ENCODE results near the gene RASGRP1.
"Not testable (repeated sequence)": the region's sequence is repeated elsewhere in the genome, so short reads cannot be mapped to it uniquely, and the experiment has no call there.

The RASGRP1 gene

DNA sequence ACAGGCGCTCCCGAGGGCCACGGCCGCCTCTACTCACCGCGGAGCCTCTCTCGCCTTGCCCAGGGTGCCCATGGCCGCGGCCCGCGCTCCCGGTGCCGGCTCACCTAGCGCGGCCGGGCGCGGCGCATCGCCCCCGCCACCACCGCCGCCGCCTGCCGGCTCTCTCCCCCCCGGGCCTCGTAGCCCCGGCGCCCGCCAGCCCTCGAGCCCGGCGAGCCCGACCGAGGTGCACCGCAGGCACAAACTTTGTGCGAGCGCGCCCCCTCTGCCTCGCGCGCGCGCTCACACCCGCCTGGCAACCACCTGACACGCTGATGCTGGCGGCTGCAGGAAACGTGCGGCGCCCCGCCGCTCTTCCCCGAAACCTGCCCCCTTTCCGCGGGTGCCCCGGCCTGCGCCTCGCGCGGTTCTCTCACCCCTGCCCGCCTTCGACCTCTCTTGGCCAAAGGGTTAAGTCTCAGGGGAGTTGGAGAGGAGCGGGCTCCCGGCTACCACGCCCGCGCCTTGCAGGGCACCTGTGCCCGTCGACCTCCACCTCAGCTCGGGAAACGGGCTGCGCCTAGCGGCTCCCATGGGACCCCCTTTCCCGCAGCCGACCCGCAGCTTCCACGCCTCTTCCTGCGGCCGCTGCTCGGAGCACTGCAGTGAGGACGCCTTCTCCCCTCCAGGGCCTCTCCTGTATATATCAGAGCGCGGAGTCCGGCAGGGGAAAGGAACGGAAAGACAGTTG, at the start of gene RASGRP1:
TSS of gene RASGRP1 (minus strand) at position 258 of the 730 bp plus-strand sequence. CDS start at position 72, 186 bp downstream.
- peak; percentile 86 for DNase-seq (ENCODE audit: low spot score)

GRCh38 chr15:38613085-38613484, 48.5 kb upstream of the RASGRP1 start:
- no peak for DNase-seq (ENCODE audit: low spot score)

- DNase-seq (ENCODE audit: low spot score): peak; percentile 76
These were observed 47.7 kb upstream of the RASGRP1 start for GRCh38 chr15:38612159-38612863.

GRCh38 chr15:38611228-38611627, 46.6 kb upstream of the RASGRP1 start:
- peak; percentile 80 for DNase-seq (ENCODE audit: low spot score)

DNA sequence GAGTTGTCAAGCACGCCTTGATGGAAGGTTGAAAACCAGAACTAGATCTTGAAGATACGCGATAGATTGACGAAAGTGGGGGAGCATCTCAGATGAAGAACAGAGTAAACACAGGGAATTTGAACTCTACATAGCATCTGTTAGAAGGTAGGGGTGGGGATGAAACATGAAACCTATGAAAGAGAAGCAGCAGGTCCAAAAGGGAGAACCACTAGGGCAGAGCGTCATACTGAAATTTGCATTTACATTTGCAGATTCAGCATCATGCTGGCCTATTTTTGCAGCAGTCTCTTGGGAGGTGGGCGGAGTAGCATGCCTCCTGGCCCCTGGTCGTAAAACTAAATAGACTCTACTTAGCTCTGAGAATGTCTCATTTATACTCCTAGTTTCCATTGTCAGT, 46.1 kb upstream of the RASGRP1 start:
- DNase-seq (ENCODE audit: low spot score): peak; percentile 65

GRCh38 chr15:38609097-38609738, 44.6 kb upstream of the RASGRP1 start:
- peak; percentile 6 for DNase-seq (ENCODE audit: low spot score)

- no peak for DNase-seq (ENCODE audit: low spot score)
These were observed 44.1 kb upstream of the RASGRP1 start for GRCh38 chr15:38608682-38609081.

- peak; percentile 30 for DNase-seq (ENCODE audit: low spot score)
These were observed 41.1 kb upstream of the RASGRP1 start for GRCh38 chr15:38605744-38606143.

DNA sequence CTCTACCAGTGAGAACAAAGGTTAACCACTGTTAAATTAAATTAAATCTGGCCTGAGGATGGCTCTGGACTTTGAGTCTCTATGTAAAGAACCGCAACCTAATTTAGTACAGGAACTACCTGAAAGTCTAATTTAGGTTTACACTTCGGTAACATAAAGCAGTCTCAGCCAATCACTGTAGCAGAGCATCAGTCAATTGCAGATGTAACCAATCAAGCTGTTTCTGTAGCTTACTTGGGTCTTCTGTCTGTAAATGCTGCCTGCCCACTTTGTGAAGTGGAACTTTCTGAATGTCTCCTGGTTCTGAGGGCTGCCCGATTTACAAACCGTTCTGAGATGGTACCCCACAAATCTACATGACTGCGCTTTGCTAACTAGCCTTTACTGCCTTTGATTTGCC, 39.1 kb upstream of the RASGRP1 start:
- DNase-seq (ENCODE audit: low spot score): no peak

DNA sequence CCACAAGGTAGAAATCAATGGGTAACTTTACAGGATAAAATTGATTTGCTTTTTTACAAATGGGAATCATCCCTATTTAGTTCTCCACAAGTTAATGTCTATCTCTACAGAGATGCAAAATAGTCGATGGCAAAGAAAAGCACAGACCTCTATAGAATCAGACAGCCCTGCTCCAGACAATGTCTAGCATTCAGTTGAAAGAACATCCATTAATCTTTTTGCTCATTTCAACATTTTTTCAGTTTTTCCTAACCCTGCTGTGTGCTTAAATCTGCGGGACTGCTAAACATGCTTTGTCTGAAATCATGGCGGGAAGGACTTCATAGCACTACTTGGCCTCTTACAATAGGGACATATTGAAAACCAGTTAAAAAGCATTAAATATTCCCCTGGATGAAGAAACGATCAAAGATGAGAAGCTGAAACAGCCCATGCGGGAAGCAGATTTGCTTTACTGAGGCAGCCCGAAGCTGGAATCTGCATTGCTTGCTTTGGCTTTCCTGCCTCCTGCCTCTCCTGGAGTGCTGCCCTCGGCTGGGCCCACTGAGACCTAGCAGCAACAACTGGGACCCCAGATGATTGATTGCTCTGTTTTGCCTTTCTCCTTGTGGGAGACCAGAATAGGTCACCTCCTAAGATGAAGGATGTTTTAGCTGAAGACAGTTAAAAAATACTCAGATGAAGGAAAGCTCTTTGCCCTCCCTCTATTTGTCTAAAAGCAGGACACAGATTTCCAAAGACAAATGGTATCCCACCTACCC, 38.5 kb upstream of the RASGRP1 start:
- DNase-seq (ENCODE audit: low spot score): no peak

- no peak for DNase-seq (ENCODE audit: low spot score)
These were observed 35.6 kb upstream of the RASGRP1 start for GRCh38 chr15:38600236-38600635.

GRCh38 chr15:38598749-38599148, 34.1 kb upstream of the RASGRP1 start:
- no peak for DNase-seq (ENCODE audit: low spot score)

DNA sequence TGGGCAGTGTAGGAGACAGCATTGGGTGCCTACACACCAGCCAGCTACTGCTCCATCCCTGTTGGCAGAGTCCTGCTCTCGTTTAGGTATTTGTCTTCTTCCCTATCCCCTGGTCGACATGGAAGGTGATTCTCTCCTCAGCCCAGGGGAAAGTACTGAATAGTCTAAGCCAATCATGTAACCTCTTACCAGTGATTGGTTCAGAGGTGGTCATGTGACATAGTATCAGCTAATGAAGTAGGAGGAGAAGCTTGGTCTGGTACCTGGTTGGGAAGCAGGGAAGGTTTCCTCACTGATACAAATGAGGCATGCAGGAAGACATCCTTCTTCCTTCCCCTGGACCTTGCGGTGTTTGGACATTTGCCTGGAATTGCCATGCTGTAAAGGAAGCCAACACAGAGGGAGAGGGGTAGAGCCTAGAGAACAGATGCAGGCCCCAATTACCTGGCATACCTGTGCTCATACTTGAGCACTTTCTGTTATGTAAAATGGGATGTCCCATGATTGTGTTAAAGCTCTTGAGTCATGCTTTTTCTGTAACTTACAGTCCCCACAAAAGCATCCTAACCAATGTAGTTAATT, 32.7 kb upstream of the RASGRP1 start:
- DNase-seq (ENCODE audit: low spot score): no peak

DNA sequence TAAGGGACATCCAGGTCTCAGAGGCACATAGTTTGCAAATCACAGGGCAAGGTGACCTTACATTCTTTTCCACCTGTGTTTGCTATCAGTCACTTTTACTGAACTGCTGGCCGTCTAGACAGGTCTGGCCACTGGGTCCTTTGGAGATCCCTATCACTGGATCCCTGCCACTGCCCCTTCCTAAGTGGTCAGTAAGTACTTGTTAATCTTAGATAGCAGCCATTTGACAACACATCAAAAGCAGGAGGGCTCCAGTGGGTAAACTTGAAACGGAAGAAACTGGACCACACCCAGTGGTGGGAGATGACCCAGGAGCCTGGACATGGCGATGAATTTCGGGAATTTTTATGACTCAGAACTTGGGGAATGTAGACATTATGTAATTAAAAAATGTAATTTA, 28.9 kb upstream of the RASGRP1 start:
- DNase-seq (ENCODE audit: low spot score): no peak

- peak; percentile 35 for DNase-seq (ENCODE audit: low spot score)
These were observed 24.9 kb upstream of the RASGRP1 start for GRCh38 chr15:38589502-38589901.

- no peak for DNase-seq (ENCODE audit: low spot score)
These were observed 24.1 kb upstream of the RASGRP1 start for GRCh38 chr15:38588672-38589071.

DNA sequence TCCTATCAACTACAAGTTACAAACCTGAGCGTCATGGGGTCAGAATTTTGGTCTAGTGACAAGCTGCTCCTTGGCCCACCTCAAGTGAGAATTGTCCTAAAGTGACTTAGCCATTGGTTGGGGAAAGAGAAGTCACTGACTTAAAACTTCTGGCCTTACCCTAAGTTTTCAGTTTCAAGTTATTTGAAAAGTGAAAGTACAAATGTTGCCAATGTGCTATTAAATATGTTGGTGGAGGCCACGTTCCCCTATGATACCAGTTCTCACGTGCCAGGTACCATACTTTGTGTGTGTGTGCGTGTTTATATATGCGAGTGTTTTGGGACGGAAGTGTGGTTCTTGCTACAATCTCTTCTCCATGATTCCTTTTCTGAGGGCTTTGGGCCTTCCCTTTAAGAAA, 22.6 kb upstream of the RASGRP1 start:
- peak; percentile 6 for DNase-seq (ENCODE audit: low spot score)

DNA sequence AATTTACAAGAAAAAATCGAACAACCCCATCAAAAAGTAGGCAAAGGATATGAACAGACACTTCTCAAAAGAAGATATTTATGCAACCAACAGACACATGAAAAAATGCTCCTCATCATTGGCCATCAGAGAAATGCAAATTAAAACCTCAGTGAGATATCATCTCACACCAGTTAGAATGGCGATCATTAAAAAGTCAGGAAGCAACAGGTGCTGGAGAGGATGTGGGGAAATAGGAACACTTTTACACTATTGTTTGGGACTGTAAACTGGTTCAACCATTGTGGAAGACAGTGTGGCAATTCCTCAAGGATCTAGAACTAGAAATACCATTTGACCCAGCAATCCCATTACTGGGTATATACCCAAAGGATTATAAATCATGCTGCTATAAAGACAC, 21.4 kb upstream of the RASGRP1 start:
- DNase-seq (ENCODE audit: low spot score): not testable (repeated sequence)

GRCh38 chr15:38578626-38579025, 14.0 kb upstream of the RASGRP1 start:
- DNase-seq (ENCODE audit: low spot score): no peak

GRCh38 chr15:38577424-38577987, 12.9 kb upstream of the RASGRP1 start:
- DNase-seq (ENCODE audit: low spot score): no peak

GRCh38 chr15:38576837-38577236, 12.2 kb upstream of the RASGRP1 start:
- no peak for DNase-seq (ENCODE audit: low spot score)

- no peak for DNase-seq (ENCODE audit: low spot score)
These were observed 11.6 kb upstream of the RASGRP1 start for GRCh38 chr15:38576261-38576660.
